ENCODE data around the gene RXRG. TPM values are rescaled to one million over a fixed set of nuclear protein-coding genes. Genes with fewer than 3 reads are reported as not detected.

The RXRG gene
- total RNA-seq, 2 donors from 2014 or later, result 0.20 to 0.74 TPM

DNA sequence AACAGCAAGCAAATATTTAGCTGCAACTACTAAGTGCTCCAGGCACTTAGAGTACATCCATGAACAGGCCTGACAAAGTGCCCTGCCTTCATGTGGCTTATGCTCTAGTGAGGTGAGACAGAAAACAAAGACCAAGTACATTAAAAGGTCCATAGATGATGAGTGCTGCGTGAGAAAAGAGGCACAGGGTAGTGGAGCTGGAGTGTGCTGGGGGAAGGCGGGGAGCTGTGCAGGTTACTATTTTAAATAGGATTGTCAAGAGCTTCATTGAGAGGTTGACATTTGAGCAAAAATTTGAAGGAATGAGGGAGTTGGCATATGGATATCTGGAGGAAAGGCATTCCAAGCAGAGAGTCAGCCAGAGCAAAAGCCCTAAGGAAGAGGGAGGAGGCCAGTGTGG is 29.3 kb upstream of the RXRG start:
- no peak for DNase-seq
- TF ChIP-seq, protein P1, sequence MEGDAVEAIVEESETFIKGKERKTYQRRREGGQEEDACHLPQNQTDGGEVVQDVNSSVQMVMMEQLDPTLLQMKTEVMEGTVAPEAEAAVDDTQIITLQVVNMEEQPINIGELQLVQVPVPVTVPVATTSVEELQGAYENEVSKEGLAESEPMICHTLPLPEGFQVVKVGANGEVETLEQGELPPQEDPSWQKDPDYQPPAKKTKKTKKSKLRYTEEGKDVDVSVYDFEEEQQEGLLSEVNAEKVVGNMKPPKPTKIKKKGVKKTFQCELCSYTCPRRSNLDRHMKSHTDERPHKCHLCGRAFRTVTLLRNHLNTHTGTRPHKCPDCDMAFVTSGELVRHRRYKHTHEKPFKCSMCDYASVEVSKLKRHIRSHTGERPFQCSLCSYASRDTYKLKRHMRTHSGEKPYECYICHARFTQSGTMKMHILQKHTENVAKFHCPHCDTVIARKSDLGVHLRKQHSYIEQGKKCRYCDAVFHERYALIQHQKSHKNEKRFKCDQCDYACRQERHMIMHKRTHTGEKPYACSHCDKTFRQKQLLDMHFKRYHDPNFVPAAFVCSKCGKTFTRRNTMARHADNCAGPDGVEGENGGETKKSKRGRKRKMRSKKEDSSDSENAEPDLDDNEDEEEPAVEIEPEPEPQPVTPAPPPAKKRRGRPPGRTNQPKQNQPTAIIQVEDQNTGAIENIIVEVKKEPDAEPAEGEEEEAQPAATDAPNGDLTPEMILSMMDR (IDR thresholded peaks at IDR 0.05), result no peak
- Histone ChIP-seq H3K27me3 (no peaks in the 10 kb centered on the region), H3K36me3 (no peaks in the 10 kb centered on the region), H3K27ac (no peak overlapping the region), H3K4me1 (no peaks in the 10 kb centered on the region), H3K4me3 (no peak overlapping the region), H3K9ac (ENCODE audit: low read depth in 2 of 2, low read length in 2 of 2) (no peak overlapping the region), H3K9me3 (no peaks in the 10 kb centered on the region)
- intact Hi-C loops (cut with DNase I), result no loop called here

DNA sequence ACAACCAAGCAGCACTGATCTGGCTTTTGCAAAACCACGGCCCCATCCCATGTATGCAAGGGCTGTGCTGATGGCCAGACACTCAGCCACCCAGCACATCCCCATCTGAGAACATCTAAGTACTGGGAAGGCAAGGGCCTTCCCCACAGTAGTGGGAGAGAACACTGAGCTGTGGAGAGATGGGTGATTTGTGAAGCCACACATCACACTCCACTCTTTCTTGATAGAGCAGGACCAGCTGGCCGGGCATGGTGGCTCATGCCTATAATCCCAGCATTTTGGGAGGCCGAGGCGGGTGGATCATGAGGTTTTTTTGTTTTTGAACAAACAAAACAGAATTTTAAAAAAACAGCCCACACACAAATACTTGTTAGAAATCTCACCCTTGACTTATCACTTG is 28.2 kb upstream of the RXRG start:
- Histone ChIP-seq H3K9me3 (no peaks in the 10 kb centered on the region), H3K27ac (no peak overlapping the region), H3K36me3 (no peaks in the 10 kb centered on the region), H3K4me1 (no peaks in the 10 kb centered on the region), H3K9ac (ENCODE audit: low read depth in 2 of 2, low read length in 2 of 2) (no peak overlapping the region), H3K4me3 (no peak overlapping the region), H3K27me3 (no peaks in the 10 kb centered on the region)
- intact Hi-C loops (cut with DNase I), result no loop called here
- no peak for DNase-seq
- TF ChIP-seq, protein P1 (IDR thresholded peaks at IDR 0.05), result no peak

DNA sequence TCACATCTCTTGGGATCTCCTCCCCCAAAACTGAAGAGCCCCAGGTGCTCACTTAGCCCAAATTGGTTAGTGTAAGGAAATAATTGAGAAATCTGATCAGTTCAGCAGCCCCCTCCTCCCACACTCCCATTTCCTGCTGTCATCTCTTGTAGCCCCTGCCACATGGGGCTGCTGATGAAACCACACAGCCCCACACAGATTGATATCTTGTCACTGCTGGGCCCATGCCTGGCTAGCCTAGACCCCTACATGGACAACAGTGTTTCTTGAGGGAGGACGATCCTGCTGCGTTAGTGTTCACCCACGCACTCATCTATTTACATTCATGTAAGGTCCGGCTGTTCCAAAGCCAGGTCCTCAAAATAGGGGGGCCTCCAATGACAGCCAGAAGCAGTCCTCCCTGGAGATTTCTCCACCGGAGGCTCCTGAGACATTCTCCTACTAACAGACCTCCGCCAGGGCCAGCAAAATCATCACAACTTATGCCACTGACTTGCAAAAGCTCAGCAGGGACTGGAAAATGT is 23.9 kb upstream of the RXRG start:
- H3K4me1 ChIP-seq, result no peaks in the 10 kb centered on the region
- intact Hi-C loops (cut with DNase I), result no loop called here
- H3K36me3 ChIP-seq, result no peaks in the 10 kb centered on the region
- H3K27me3 ChIP-seq, result no peaks in the 10 kb centered on the region
- H3K9ac ChIP-seq (ENCODE audit: low read depth in 2 of 2, low read length in 2 of 2), result no peak overlapping the region
- DNase-seq, result no peak
- no peaks in the 10 kb centered on the region for H3K9me3 ChIP-seq
- H3K4me3 ChIP-seq, result no peak overlapping the region
- TF ChIP-seq, protein P1 (IDR thresholded peaks at IDR 0.05), result no peak
- H3K27ac ChIP-seq, result no peak overlapping the region

DNA sequence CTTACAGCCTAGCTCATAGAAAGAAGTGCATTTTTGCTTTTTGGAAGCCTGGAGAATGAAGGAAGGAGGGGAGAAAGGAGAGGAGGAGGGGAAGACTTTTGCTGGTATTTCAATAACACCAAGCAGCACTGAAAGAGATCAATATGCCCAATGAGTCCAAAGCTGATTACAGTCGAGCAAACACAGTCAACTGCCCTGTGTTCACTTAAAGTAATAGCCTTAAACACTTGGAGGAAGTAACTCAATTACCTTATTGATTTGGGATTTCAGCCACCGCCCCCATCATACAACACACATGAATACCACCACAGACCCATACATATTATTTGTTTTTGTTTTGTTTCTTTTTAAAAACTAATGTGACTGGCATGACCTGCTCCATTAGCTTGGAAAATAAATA is 23.3 kb upstream of the RXRG start:
- Histone ChIP-seq H3K36me3 (no peaks in the 10 kb centered on the region), H3K27me3 (no peaks in the 10 kb centered on the region), H3K27ac (no peak overlapping the region), H3K4me1 (no peaks in the 10 kb centered on the region), H3K9ac (ENCODE audit: low read depth in 2 of 2, low read length in 2 of 2) (no peak overlapping the region), H3K9me3 (no peaks in the 10 kb centered on the region), H3K4me3 (no peak overlapping the region)
- intact Hi-C loops (cut with DNase I), result no loop called here
- TF ChIP-seq, protein P1 (IDR thresholded peaks at IDR 0.05), result no peak
- no peak for DNase-seq

DNA sequence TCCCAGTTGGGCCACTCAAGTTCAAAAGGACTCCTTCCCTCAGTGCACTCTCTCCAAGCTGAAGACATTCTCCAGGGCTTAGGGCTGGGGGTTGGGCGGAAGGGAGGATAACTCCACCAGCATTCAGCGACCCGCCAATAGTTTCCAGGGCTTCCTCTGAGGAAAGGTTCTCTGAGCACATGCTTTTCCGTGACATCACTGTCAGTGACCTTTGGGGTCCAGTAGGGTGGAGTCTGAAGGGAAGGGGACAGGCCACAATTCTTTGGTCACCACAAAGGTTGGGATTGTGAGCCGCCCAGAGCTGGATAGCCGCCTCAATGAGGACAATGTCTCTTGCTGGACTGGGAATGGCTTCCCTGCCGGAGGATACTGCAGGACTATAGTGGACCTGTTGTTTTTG is 22.8 kb upstream of the RXRG start:
- Histone ChIP-seq H3K4me3 (no peak overlapping the region), H3K36me3 (no peaks in the 10 kb centered on the region), H3K27ac (no peak overlapping the region), H3K4me1 (no peaks in the 10 kb centered on the region), H3K9me3 (no peaks in the 10 kb centered on the region), H3K27me3 (no peaks in the 10 kb centered on the region), H3K9ac (ENCODE audit: low read depth in 2 of 2, low read length in 2 of 2) (no peak overlapping the region)
- intact Hi-C loops (cut with DNase I), result no loop called here
- no peak for DNase-seq
- TF ChIP-seq, protein P1 (IDR thresholded peaks at IDR 0.05), result no peak
